H1 (cell line): Measurements from ENCODE around the gene MEIS2. TPM values are rescaled to one million over a fixed set of nuclear protein-coding genes. Genes with fewer than 3 reads are reported as not detected.

ENCODE experiments used
- CTCF ChIA-PET: fragments of 300-600 bp; sonication (Branson Sonifier 250); formaldehyde crosslinking; loops from one replicate; lab custom pipeline; 2021; ENCODE audit not compliant: partially characterized antibody; lab: Charles Lee
- POLR2A ChIA-PET: fragments of 300-600 bp; sonication (Branson Sonifier 250); formaldehyde crosslinking; loops from one replicate; lab custom pipeline; 2021; ENCODE audit warnings: inconsistent platforms; ENCODE audit not compliant: partially characterized antibody; lab: Charles Lee
- DNase-seq, 2 experiments: peaks; one replicate each; pipeline versions ENCODE4 v3.0.0 to v3.0.0-alpha.2; 2010 to 2022; ENCODE audit warnings: low spot score in 2 of 2, low read depth in 1 of 2, mixed read lengths in 1 of 2
- FAIRE-seq: peaks from 2 replicates; lab custom pipeline; 2011; peaks lifted over from hg19 to GRCh38; lab: Jason Lieb, UNC
- H2AFZ ChIP-seq: 2 replicates; pipeline ENCODE4 v1.8.1; 2012; ENCODE audit warnings: low read length, inconsistent platforms
- H2AK5ac ChIP-seq: 2 replicates; pipeline ENCODE4 v1.6.1; 2013; ENCODE audit warnings: low read depth, low read length
- H2BK120ac ChIP-seq: replicated peaks from 2 replicates; pipeline ENCODE3; 2013; ENCODE audit warnings: low read depth, low read length, inconsistent platforms
- H2BK12ac ChIP-seq: 2 replicates; pipeline ENCODE4 v1.6.1; 2013; ENCODE audit warnings: low read depth, low read length
- H2BK15ac ChIP-seq: 2 replicates; pipeline ENCODE4 v1.6.1; 2013; ENCODE audit warnings: low read length
- H2BK20ac ChIP-seq: 2 replicates; pipeline ENCODE4 v1.6.1; 2013; ENCODE audit warnings: low read length
- H2BK5ac ChIP-seq: 2 replicates; pipeline ENCODE4 v1.6.1; 2013; ENCODE audit warnings: low read depth, low read length
- H3K14ac ChIP-seq: 2 replicates; pipeline ENCODE4 v1.6.1; 2013; ENCODE audit warnings: inconsistent platforms; ENCODE audit not compliant: insufficient read length
- H3K18ac ChIP-seq: 2 replicates; pipeline ENCODE4 v1.6.1; 2013; ENCODE audit warnings: low read length; ENCODE audit errors: extremely low read depth
- H3K23ac ChIP-seq: 2 replicates; pipeline ENCODE4 v1.6.1; 2013; ENCODE audit warnings: inconsistent platforms; ENCODE audit not compliant: insufficient read length
- H3K23me2 ChIP-seq: 2 replicates; pipeline ENCODE4 v1.6.1; 2013; ENCODE audit warnings: low read depth, low read length
- H3K27ac ChIP-seq: 2 replicates; pipeline ENCODE4 v1.6.1; 2011; ENCODE audit warnings: low read depth, low read length, inconsistent platforms
- H3K27me3 ChIP-seq, 4 experiments: replicated peaks in 1 of 4; 1 replicate in 1 of 4; 2 replicates in 3 of 4; pipeline versions ENCODE4 v1.6.1 to v1.8.1; 2011 to 2013; ENCODE audit warnings: low read length in 3 of 4, mild to moderate bottlenecking in 3 of 4, inconsistent platforms in 2 of 4, mixed read lengths in 2 of 4, moderate library complexity in 1 of 4; ENCODE audit not compliant: control insufficient read depth in 3 of 4, insufficient read depth in 3 of 4; ENCODE audit errors: extremely low read depth in 1 of 4
- H3K36me3 ChIP-seq, 4 experiments: 2 replicates each; pipeline versions ENCODE4 v1.6.1 to v1.8.1; 2011 to 2013; ENCODE audit warnings: mild to moderate bottlenecking in 4 of 4, low read length in 3 of 4, moderate library complexity in 2 of 4, control low read depth in 1 of 4, inconsistent platforms in 1 of 4; ENCODE audit not compliant: insufficient read depth in 4 of 4, control insufficient read depth in 2 of 4
- H3K4ac ChIP-seq: replicated peaks from 2 replicates; pipeline ENCODE3; 2013; ENCODE audit warnings: low read length, low read depth, mixed read lengths, inconsistent platforms; ENCODE audit not compliant: insufficient read length
- H3K4me1 ChIP-seq, 4 experiments: replicated peaks in 1 of 4; 1 replicate in 1 of 4; 2 replicates in 3 of 4; pipeline versions ENCODE4 v1.6.1 to v1.8.1; 2011 to 2013; ENCODE audit warnings: low read length in 3 of 4, inconsistent platforms in 2 of 4, mixed read lengths in 1 of 4; ENCODE audit not compliant: insufficient read depth in 4 of 4, control insufficient read depth in 3 of 4
- H3K4me2 ChIP-seq, 2 experiments: 2 replicates each; pipeline versions ENCODE4 v1.6.1 to v1.8.1; 2011 to 2013; ENCODE audit warnings: low read depth in 2 of 2, low read length in 2 of 2, control low read depth in 1 of 2, inconsistent platforms in 1 of 2, mild to moderate bottlenecking in 1 of 2; ENCODE audit not compliant: insufficient read depth in 1 of 2
- H3K4me3 ChIP-seq, 4 experiments: fragments of 200-600, 300-600 bp in 1 of 4; sonication (generic), shearing (Covaris generic), sonication (Bioruptor Twin) in 1 of 4; 2 replicates each; pipeline versions ENCODE4 v1.5.1 to v1.8.1; 2011 to 2016; ENCODE audit warnings: low read length in 4 of 4, low read depth in 3 of 4, control low read depth in 2 of 4, inconsistent platforms in 2 of 4, mild to moderate bottlenecking in 2 of 4, mixed read lengths in 1 of 4, moderate library complexity in 1 of 4; ENCODE audit not compliant: insufficient read depth in 2 of 4; ENCODE audit errors: extremely low read depth in 1 of 4
- H3K56ac ChIP-seq: replicated peaks from 2 replicates; pipeline ENCODE3; 2013; ENCODE audit warnings: low read depth, mild to moderate bottlenecking, mixed read lengths, low read length, inconsistent platforms; ENCODE audit not compliant: insufficient read length
- H3K79me1 ChIP-seq: 2 replicates; pipeline ENCODE4 v1.6.1; 2013; ENCODE audit warnings: low read depth, low read length, control low read depth
- H3K79me2 ChIP-seq, 2 experiments: 2 replicates each; pipeline versions ENCODE4 v1.6.1 to v1.8.1; 2012 to 2013; ENCODE audit warnings: low read length in 2 of 2, mild to moderate bottlenecking in 2 of 2, inconsistent platforms in 1 of 2; ENCODE audit not compliant: insufficient read depth in 2 of 2, control insufficient read depth in 1 of 2
- H3K9ac ChIP-seq, 4 experiments: replicated peaks in 1 of 4; 1 replicate in 1 of 4; 2 replicates in 3 of 4; pipeline versions ENCODE4 v1.6.1 to v1.8.1; 2011 to 2013; ENCODE audit warnings: low read depth in 3 of 4, low read length in 3 of 4, control low read depth in 2 of 4, mild to moderate bottlenecking in 2 of 4, moderate library complexity in 2 of 4, inconsistent platforms in 1 of 4; ENCODE audit errors: extremely low read depth in 1 of 4
- H3K9me3 ChIP-seq, 2 experiments: 2 replicates each; pipeline versions ENCODE4 v1.6.1 to v1.8.1; 2012 to 2013; ENCODE audit warnings: mild to moderate bottlenecking in 2 of 2, moderate library complexity in 2 of 2, control low read depth in 1 of 2, inconsistent platforms in 1 of 2, low read depth in 1 of 2, low read length in 1 of 2, mixed read lengths in 1 of 2; ENCODE audit not compliant: insufficient read depth in 2 of 2
- H4K20me1 ChIP-seq, 2 experiments: replicated peaks in 1 of 2; 2 replicates each; pipeline versions ENCODE3 to v1.8.1; 2011 to 2013; ENCODE audit warnings: inconsistent platforms in 2 of 2, low read length in 2 of 2, mild to moderate bottlenecking in 1 of 2; ENCODE audit not compliant: insufficient read depth in 2 of 2, control insufficient read depth in 1 of 2
- H4K5ac ChIP-seq: 2 replicates; pipeline ENCODE4 v1.6.1; 2013; ENCODE audit warnings: low read length, low read depth, mixed read lengths, inconsistent platforms; ENCODE audit not compliant: insufficient read length
- H4K8ac ChIP-seq: 2 replicates; pipeline ENCODE4 v1.8.0; 2013; ENCODE audit warnings: mild to moderate bottlenecking, moderate library complexity, low read length, inconsistent platforms; ENCODE audit not compliant: insufficient read depth; ENCODE audit errors: extremely low read depth
- H4K91ac ChIP-seq: replicated peaks from 2 replicates; pipeline ENCODE3; 2013; ENCODE audit warnings: low read length, mixed read lengths, inconsistent platforms; ENCODE audit not compliant: insufficient read length
- BCL11A ChIP-seq, 2 experiments: IDR thresholded peaks; one replicate each; pipeline ENCODE4 v1.6.1; 2011; ENCODE audit warnings: low read depth in 2 of 2, low read length in 2 of 2, mild to moderate bottlenecking in 2 of 2
- CHD1 ChIP-seq: IDR thresholded peaks from 2 replicates; pipeline ENCODE4 v1.6.1; 2012; ENCODE audit warnings: low read depth, low read length, improper control_type of control experiment
- EGR1 ChIP-seq: IDR thresholded peaks from 2 replicates; pipeline ENCODE4 v1.6.1; 2011; ENCODE audit warnings: low read depth, low read length, borderline replicate concordance
- GABPA ChIP-seq: IDR thresholded peaks from 2 replicates; pipeline ENCODE4 v1.6.1; 2011; ENCODE audit warnings: mild to moderate bottlenecking, low read length, moderate library complexity, borderline replicate concordance; ENCODE audit not compliant: insufficient read depth
- GTF2F1 ChIP-seq: IDR thresholded peaks from 2 replicates; pipeline ENCODE4 v1.6.1; 2012; ENCODE audit warnings: low read depth, low read length, improper control_type of control experiment, borderline replicate concordance
- HDAC6 ChIP-seq: IDR thresholded peaks from one replicate; pipeline ENCODE4 v1.7.1; 2012; ENCODE audit warnings: low read depth, mild to moderate bottlenecking, inconsistent platforms, low read length, moderate library complexity
- JUND ChIP-seq: IDR thresholded peaks from 2 replicates; pipeline ENCODE4 v1.6.1; 2011; ENCODE audit warnings: mild to moderate bottlenecking, improper control_type of control experiment, low read length
- MAFK ChIP-seq: IDR thresholded peaks from 2 replicates; pipeline ENCODE4 v1.6.1; 2012; ENCODE audit warnings: low read depth, mild to moderate bottlenecking, improper control_type of control experiment, low read length
- NANOG ChIP-seq: IDR thresholded peaks from 2 replicates; pipeline ENCODE4 v1.6.1; 2011; ENCODE audit warnings: low read length, low read depth, mild to moderate bottlenecking, inconsistent platforms; ENCODE audit not compliant: insufficient read depth, poor library complexity, severe bottlenecking
- POLR2A ChIP-seq, 2 experiments: IDR thresholded peaks; 1 replicate in 1 of 2; 2 replicates in 1 of 2; pipeline ENCODE4 v1.6.1; 2011; ENCODE audit warnings: low read depth in 2 of 2, low read length in 2 of 2, mild to moderate bottlenecking in 2 of 2; ENCODE audit errors: control extremely low read depth in 1 of 2
- RNF2 ChIP-seq: fragments of 200-900, 300-1000 bp; sonication (generic); IDR thresholded peaks from 2 replicates; pipeline ENCODE4 v1.7.1; 2016; ENCODE audit warnings: borderline replicate concordance, low read depth, mild to moderate bottlenecking, antibody characterized with exemption, low read length; ENCODE audit not compliant: poor library complexity, severe bottlenecking; ENCODE audit errors: missing control alignments
- SIX5 ChIP-seq: IDR thresholded peaks from 2 replicates; pipeline ENCODE4 v1.6.1; 2011; ENCODE audit warnings: mild to moderate bottlenecking, low read depth, low read length
- TEAD4 ChIP-seq: IDR thresholded peaks from 2 replicates; pipeline ENCODE4 v1.6.1; 2012; ENCODE audit warnings: low read depth, low read length, inconsistent platforms, mixed read lengths
- ZNF274 ChIP-seq: IDR thresholded peaks from 2 replicates; pipeline ENCODE4 v1.7.0; 2012; ENCODE audit warnings: low read length, borderline replicate concordance; ENCODE audit errors: extremely low read depth
- WGBS, 2 experiments: shearing (Covaris generic) in 1 of 2; methylation state at CpG; one replicate each; pipeline versions ENCODE4 v1.1.6 to v1.1.7; 2013 to 2015; ENCODE audit warnings: low lambda C conversion rate in 2 of 2, mixed read lengths in 2 of 2, inconsistent platforms in 1 of 2, low coverage in 1 of 2, missing lambda C conversion rate in 1 of 2; ENCODE audit not compliant: insufficient replicate concordance in 2 of 2, insufficient coverage in 1 of 2, insufficient read length in 1 of 2; ENCODE audit errors: extremely low coverage in 1 of 2, missing lambda C conversion rate in 1 of 2; 5-methylcytosine and 5-hydroxymethylcytosine counted together
- polyA plus RNA-seq, 7 experiments: library from polyadenylated mRNA; depleted of rRNA in 3 of 7; stranded (reverse) in 5 of 7; unstranded in 2 of 7; fragments of >200 nt in 5 of 7; fragments of 200-250 nt in 2 of 7; gene quantifications; 1 replicate in 5 of 7; 2 replicates in 1 of 7; 4 replicates in 1 of 7; pipeline versions ENCODE4 v1.2.1 to v1.2.3, GENCODE V29; 2011 to 2013; ENCODE audit warnings: missing spikeins in 2 of 7, mixed read lengths in 2 of 7
- total RNA-seq: library from RNA; stranded (reverse); fragmentation: NEBNext Ultra II Directional; extraction: Animal tissue kit (Norgen Biotek cat#: 25700); gene quantifications from 2 replicates; pipeline ENCODE4 v1.2.1, GENCODE V29; 2021
- TF ChIP-seq, protein P1 (sequence below): IDR thresholded peaks from 2 replicates; pipeline ENCODE4 v1.6.1; 2012; ENCODE audit warnings: inconsistent platforms

MEIS2 gene
- total and polyA plus RNA-seq, 2 of the 8 experiments (the other 6 are each of a cell fraction or from before 2014, with no cell fraction given), result 0.22 to 1.2 TPM

DNA sequence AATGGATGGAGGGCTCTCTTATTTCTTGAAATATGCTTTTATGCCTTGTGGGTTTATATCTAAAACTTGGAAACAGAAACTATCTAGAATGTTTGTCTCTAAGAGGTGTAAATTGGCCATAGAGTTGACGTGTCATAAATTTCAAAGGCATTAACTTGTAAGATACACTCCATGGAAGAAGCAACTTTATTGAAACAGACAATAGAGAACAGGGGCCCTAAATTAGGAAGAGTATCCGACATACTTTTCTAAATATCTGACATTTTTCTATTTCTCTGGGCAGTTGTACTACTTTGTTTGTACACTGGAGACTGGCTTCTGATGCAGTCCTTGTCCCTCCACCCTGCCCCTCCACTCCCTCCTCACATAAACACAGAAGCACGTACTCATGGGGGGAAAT is 50.0 kb downstream of the MEIS2 start:
- Histone ChIP-seq H2AFZ (no peak overlapping the region), H3K4me3 (no peak overlapping the region), H3K18ac (no peak overlapping the region), H3K4me1 (peaks cover under 1 to 6% (median 3%) of the 10 kb centered on the region in 4 experiments; a peak in 5 of 7 replicates), H3K23me2 (peaks cover 2% of the 10 kb centered on the region; the same call in 1 of the 2 replicates), H2BK15ac (no peak overlapping the region), H3K4me2 (no peak overlapping the region), H3K27me3 (no peaks in the 10 kb centered on the region), H3K9me3 (no peaks in the 10 kb centered on the region), H3K4ac (no peak overlapping the region), H3K27ac (no peak overlapping the region), H3K14ac (no peak overlapping the region), H3K79me1 (no peaks in the 10 kb centered on the region), H4K8ac (no peak overlapping the region), H3K79me2 (no peaks in the 10 kb centered on the region), H3K23ac (no peak overlapping the region), H4K91ac (no peak overlapping the region), H2BK12ac (no peak overlapping the region), H2BK120ac (no peak overlapping the region), H2AK5ac (no peak overlapping the region), H4K5ac (no peak overlapping the region), H3K36me3 (no peaks in the 10 kb centered on the region), H2BK20ac (no peak overlapping the region), H3K56ac (no peak overlapping the region), H3K9ac (no peak overlapping the region), H2BK5ac (no peak overlapping the region), H4K20me1 (no peaks in the 10 kb centered on the region)
- FAIRE-seq (no peak), DNase-seq (no peak)
- WGBS, 2 experiments, result 88% methylated on average over 3 of the region's 3 CpGs; no CpG with 5 or more reads in 1 of the 2 experiments
- ChIA-PET POLR2A (no interaction called here), CTCF (no interaction called here)
- TF ChIP-seq HDAC6 (no peak), POLR2A (IDR thresholded peaks at IDR 0.05; ENCODE audit: control extremely low read depth in 1 of 2, low read depth in 2 of 2, low read length in 2 of 2) (no peak), CHD1 (no peak), TEAD4 (no peak), RNF2 (no peak), SIX5 (no peak), BCL11A (IDR thresholded peaks at IDR 0.05; ENCODE audit: low read depth in 2 of 2, low read length in 2 of 2) (no peak), ZNF274 (no peak), GTF2F1 (no peak), MAFK (no peak), JUND (no peak), NANOG (no peak), GABPA (no peak), EGR1 (no peak)
- TF ChIP-seq, protein P1, sequence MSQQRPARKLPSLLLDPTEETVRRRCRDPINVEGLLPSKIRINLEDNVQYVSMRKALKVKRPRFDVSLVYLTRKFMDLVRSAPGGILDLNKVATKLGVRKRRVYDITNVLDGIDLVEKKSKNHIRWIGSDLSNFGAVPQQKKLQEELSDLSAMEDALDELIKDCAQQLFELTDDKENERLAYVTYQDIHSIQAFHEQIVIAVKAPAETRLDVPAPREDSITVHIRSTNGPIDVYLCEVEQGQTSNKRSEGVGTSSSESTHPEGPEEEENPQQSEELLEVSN, result no peak
